SK-N-SH (cell line): ENCODE data around the gene ATP2C1. TPM values are rescaled to one million over a fixed set of nuclear protein-coding genes. Genes with fewer than 3 reads are reported as not detected.

Source experiments
- CTCF ChIA-PET: fragments of 300-600, 350-600 bp; formaldehyde crosslinking; extraction: SDS; loops from one replicate; lab custom pipeline; 2021; lab: Yijun Ruan, JAX
- POLR2A ChIA-PET: fragments of 350-600 bp; sonication (Branson Sonifier 250); formaldehyde crosslinking; extraction: SDS; loops from one replicate; lab custom pipeline; 2020; ENCODE audit warnings: antibody characterized with exemption, inconsistent platforms; lab: Yijun Ruan, JAX
- DNase-seq: peaks from one replicate; pipeline ENCODE4 v3.0.0; 2012
- H2AFZ ChIP-seq: fragments of 200-600 bp; sonication (generic); 2 replicates; pipeline ENCODE4 v1.8.1; 2016; ENCODE audit warnings: antibody characterized with exemption, mild to moderate bottlenecking, low read depth
- H3F3A ChIP-seq: fragments of 200-600 bp; sonication (generic); replicated peaks from 2 replicates; pipeline ENCODE3; 2016; ENCODE audit warnings: antibody characterized with exemption, mild to moderate bottlenecking; ENCODE audit not compliant: insufficient read depth
- H3K27ac ChIP-seq, 2 experiments: fragments of 200-500 bp in 1 of 2; fragments of 200-600 bp in 1 of 2; sonication (Bioruptor generic) in 1 of 2; sonication (generic), shearing (Covaris generic) in 1 of 2; 2 replicates each; pipeline versions ENCODE4 v1.5.1 to v1.6.1; 2014 to 2016; ENCODE audit warnings: low read depth in 2 of 2, inconsistent platforms in 1 of 2, low read length in 1 of 2, mild to moderate bottlenecking in 1 of 2, mixed read lengths in 1 of 2
- H3K27me3 ChIP-seq: fragments of 200-600 bp; sonication (generic), shearing (Covaris generic); 2 replicates; pipeline ENCODE4 v1.6.1; 2016; ENCODE audit warnings: mixed run types; ENCODE audit not compliant: insufficient read depth
- H3K36me3 ChIP-seq, 2 experiments: fragments of 200-500 bp in 1 of 2; fragments of 200-600 bp in 1 of 2; sonication (Bioruptor generic) in 1 of 2; sonication (generic) in 1 of 2; replicated peaks in 1 of 2; 2 replicates each; pipeline versions ENCODE3 to v1.5.1; 2014 to 2016; ENCODE audit warnings: low read length in 1 of 2, mild to moderate bottlenecking in 1 of 2; ENCODE audit not compliant: insufficient read depth in 2 of 2, control insufficient read depth in 1 of 2
- H3K4me1 ChIP-seq, 2 experiments: fragments of 200-500 bp in 1 of 2; fragments of 200-600 bp in 1 of 2; sonication (Bioruptor generic) in 1 of 2; sonication (generic), shearing (Covaris generic) in 1 of 2; 2 replicates each; pipeline versions ENCODE4 v1.5.1 to v1.6.1; 2014 to 2016; ENCODE audit warnings: low read depth in 1 of 2, low read length in 1 of 2, mixed run types in 1 of 2; ENCODE audit not compliant: insufficient read depth in 2 of 2, control insufficient read depth in 1 of 2
- H3K4me2 ChIP-seq: fragments of 200-600 bp; sonication (generic), shearing (Covaris generic); 2 replicates; pipeline ENCODE4 v1.6.1; 2017; ENCODE audit warnings: mixed run types
- H3K4me3 ChIP-seq, 2 experiments: fragments of 200-500 bp in 1 of 2; fragments of 200-600 bp in 1 of 2; sonication (Bioruptor generic) in 1 of 2; sonication (generic), shearing (Covaris generic) in 1 of 2; 2 replicates each; pipeline versions ENCODE4 v1.5.1 to v1.8.1; 2014 to 2016; ENCODE audit warnings: low read depth in 2 of 2, inconsistent platforms in 1 of 2, low read length in 1 of 2, mild to moderate bottlenecking in 1 of 2, mixed read lengths in 1 of 2, moderate library complexity in 1 of 2
- H3K79me2 ChIP-seq: fragments of 200-600 bp; sonication (generic); 2 replicates; pipeline ENCODE4 v1.8.1; 2017; ENCODE audit warnings: mild to moderate bottlenecking; ENCODE audit not compliant: insufficient read depth
- H3K9ac ChIP-seq: fragments of 200-600 bp; sonication (generic); 2 replicates; pipeline ENCODE4 v1.6.1; 2017; ENCODE audit warnings: mixed run types
- H3K9me2 ChIP-seq: fragments of 200-600 bp; sonication (generic); 2 replicates; pipeline ENCODE4 v1.6.1; 2017; ENCODE audit warnings: mixed run types
- H3K9me3 ChIP-seq: fragments of 200-600 bp; sonication (generic); 2 replicates; pipeline ENCODE4 v1.6.1; 2017; ENCODE audit warnings: mixed run types, mild to moderate bottlenecking, moderate library complexity
- H4K20me1 ChIP-seq: fragments of 200-600 bp; sonication (generic); 2 replicates; pipeline ENCODE4 v1.6.1; 2017; ENCODE audit warnings: mild to moderate bottlenecking, mixed run types; ENCODE audit not compliant: insufficient read depth
- FOSL2 ChIP-seq: IDR thresholded peaks from 2 replicates; pipeline ENCODE4 v1.4.0; 2012; ENCODE audit warnings: low read depth, mild to moderate bottlenecking, moderate library complexity, borderline replicate concordance
- FOXM1 ChIP-seq: IDR thresholded peaks from 2 replicates; pipeline ENCODE4 v1.4.0; 2012; ENCODE audit warnings: low read depth, mild to moderate bottlenecking
- MXI1 ChIP-seq: IDR thresholded peaks from 2 replicates; pipeline ENCODE4 v1.6.1; 2012; ENCODE audit warnings: mild to moderate bottlenecking, low read depth, low read length, improper control_type of control experiment
- NFIC ChIP-seq: IDR thresholded peaks from 2 replicates; pipeline ENCODE4 v1.4.0; 2012; ENCODE audit warnings: borderline replicate concordance
- PBX3 ChIP-seq: IDR thresholded peaks from 2 replicates; pipeline ENCODE4; 2012
- RCOR1 ChIP-seq: fragments of 150-350 bp; IDR thresholded peaks from 2 replicates; pipeline ENCODE4 v1.6.1; 2017; ENCODE audit warnings: antibody characterized with exemption, low read length
- SIN3A ChIP-seq: IDR thresholded peaks from 2 replicates; pipeline ENCODE4 v1.6.1; 2012; ENCODE audit warnings: low read depth, mild to moderate bottlenecking, low read length, moderate library complexity, borderline replicate concordance
- TAF1 ChIP-seq: IDR thresholded peaks from 2 replicates; pipeline ENCODE4 v1.6.1; 2012; ENCODE audit warnings: low read depth, mild to moderate bottlenecking, low read length, moderate library complexity, borderline replicate concordance
- TCF12 ChIP-seq: IDR thresholded peaks from 2 replicates; pipeline ENCODE4 v1.4.0; 2012
- WGBS: methylation state at CpG from one replicate; pipeline ENCODE4 v1.1.6; 2017; ENCODE audit warnings: low lambda C conversion rate; 5-methylcytosine and 5-hydroxymethylcytosine counted together
- polyA plus RNA-seq, 3 experiments: library from polyadenylated mRNA; depleted of rRNA; stranded (reverse); fragments of >200 nt; gene quantifications; 2 replicates each; pipeline ENCODE4 v1.2.3, GENCODE V29; 2012
- TF ChIP-seq, protein P1 (sequence below): IDR thresholded peaks from 2 replicates; pipeline ENCODE4 v1.4.0; 2012; ENCODE audit warnings: low read depth, borderline replicate concordance
- TF ChIP-seq, protein P2 (sequence below): IDR thresholded peaks from 2 replicates; pipeline ENCODE4 v1.4.0; 2012; ENCODE audit warnings: low read depth, borderline replicate concordance
- TF ChIP-seq, protein P3 (sequence below): IDR thresholded peaks from 2 replicates; pipeline ENCODE4 v1.4.0; 2012; ENCODE audit warnings: low read depth

Gene ATP2C1
- polyA plus RNA-seq, 1 of the 3 experiments (the other 2 are of a cell fraction), result 35.6 TPM

DNA sequence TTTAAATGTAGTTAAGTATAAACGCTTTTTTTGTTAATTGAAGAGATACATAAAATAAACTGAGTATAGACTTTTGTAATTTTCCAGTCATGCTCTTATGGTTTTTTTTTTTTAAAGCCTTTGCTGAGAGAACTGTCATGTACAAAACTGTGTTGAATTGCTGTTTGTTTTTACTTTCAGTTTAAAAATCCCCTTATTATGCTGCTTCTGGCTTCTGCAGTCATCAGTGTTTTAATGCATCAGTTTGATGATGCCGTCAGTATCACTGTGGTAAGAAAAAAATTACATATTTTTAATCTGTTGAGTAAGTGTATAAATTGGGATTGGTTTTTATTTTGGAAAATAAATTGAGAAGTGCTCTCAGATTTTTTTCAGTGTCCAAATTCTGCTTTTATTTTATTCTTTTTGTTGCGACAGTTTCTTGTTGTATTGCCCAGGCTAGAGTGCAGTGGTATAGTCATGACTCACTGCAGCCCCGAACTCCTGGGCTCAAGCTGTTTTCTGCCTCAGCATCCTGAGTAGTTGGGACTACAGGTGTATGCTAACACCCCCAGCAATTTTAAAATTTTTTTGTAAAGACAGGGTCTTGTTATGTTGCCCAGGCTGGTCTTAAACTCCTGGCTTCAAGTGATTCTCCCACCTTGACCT, 40.7 kb downstream of the ATP2C1 start:
- TF ChIP-seq, protein P1, sequence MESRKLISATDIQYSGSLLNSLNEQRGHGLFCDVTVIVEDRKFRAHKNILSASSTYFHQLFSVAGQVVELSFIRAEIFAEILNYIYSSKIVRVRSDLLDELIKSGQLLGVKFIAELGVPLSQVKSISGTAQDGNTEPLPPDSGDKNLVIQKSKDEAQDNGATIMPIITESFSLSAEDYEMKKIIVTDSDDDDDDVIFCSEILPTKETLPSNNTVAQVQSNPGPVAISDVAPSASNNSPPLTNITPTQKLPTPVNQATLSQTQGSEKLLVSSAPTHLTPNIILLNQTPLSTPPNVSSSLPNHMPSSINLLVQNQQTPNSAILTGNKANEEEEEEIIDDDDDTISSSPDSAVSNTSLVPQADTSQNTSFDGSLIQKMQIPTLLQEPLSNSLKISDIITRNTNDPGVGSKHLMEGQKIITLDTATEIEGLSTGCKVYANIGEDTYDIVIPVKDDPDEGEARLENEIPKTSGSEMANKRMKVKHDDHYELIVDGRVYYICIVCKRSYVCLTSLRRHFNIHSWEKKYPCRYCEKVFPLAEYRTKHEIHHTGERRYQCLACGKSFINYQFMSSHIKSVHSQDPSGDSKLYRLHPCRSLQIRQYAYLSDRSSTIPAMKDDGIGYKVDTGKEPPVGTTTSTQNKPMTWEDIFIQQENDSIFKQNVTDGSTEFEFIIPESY, result no peak
- TF ChIP-seq TAF1 (no peak), TCF12 (no peak), RCOR1 (no peak), NFIC (no peak), SIN3A (no peak), MXI1 (no peak), FOXM1 (no peak)
- TF ChIP-seq, protein P2, sequence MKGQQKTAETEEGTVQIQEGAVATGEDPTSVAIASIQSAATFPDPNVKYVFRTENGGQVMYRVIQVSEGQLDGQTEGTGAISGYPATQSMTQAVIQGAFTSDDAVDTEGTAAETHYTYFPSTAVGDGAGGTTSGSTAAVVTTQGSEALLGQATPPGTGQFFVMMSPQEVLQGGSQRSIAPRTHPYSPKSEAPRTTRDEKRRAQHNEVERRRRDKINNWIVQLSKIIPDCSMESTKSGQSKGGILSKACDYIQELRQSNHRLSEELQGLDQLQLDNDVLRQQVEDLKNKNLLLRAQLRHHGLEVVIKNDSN, result no peak
- TF ChIP-seq, protein P3, sequence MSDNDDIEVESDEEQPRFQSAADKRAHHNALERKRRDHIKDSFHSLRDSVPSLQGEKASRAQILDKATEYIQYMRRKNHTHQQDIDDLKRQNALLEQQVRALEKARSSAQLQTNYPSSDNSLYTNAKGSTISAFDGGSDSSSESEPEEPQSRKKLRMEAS, result no peak
- 0 out of 4 replicates have a peak overlapping the region, but pooled peaks of 1 of the 2 experiments have one; percentile 6 for H3K27ac ChIP-seq
- DNase-seq, result no peak
- H3K4me2 ChIP-seq, result peak overlapping the region; percentile 7; the same call in 1 of the 2 replicates
- no peaks in the 10 kb centered on the region for H4K20me1 ChIP-seq
- H3F3A ChIP-seq, result no peaks in the 10 kb centered on the region
- 93% methylated on average over 4 of the region's 4 CpGs for WGBS
- H3K9ac ChIP-seq, result no peak overlapping the region
- no peak overlapping the region for H2AFZ ChIP-seq
- H3K27me3 ChIP-seq, result no peaks in the 10 kb centered on the region
- CTCF ChIA-PET, result interaction anchor here (0.7 to 1.7 kb wide), 4 partner anchors 10 to 43 kb away, joined by 3 to 6 read pairs (median 4); partner anchors contain the start of gene ATP2C1
- POLR2A ChIA-PET, result no interaction called here
- H3K9me3 ChIP-seq, result no peaks in the 10 kb centered on the region
- H3K79me2 ChIP-seq, result peaks cover 24% of the 10 kb centered on the region
- peaks cover 6% of the 10 kb centered on the region in 2 experiments; a peak in 3 of 4 replicates for H3K4me1 ChIP-seq
- no peak overlapping the region for H3K4me3 ChIP-seq
- peaks cover 40 to 42% of the 10 kb centered on the region in 2 experiments for H3K36me3 ChIP-seq
- no peaks in the 10 kb centered on the region for H3K9me2 ChIP-seq

DNA sequence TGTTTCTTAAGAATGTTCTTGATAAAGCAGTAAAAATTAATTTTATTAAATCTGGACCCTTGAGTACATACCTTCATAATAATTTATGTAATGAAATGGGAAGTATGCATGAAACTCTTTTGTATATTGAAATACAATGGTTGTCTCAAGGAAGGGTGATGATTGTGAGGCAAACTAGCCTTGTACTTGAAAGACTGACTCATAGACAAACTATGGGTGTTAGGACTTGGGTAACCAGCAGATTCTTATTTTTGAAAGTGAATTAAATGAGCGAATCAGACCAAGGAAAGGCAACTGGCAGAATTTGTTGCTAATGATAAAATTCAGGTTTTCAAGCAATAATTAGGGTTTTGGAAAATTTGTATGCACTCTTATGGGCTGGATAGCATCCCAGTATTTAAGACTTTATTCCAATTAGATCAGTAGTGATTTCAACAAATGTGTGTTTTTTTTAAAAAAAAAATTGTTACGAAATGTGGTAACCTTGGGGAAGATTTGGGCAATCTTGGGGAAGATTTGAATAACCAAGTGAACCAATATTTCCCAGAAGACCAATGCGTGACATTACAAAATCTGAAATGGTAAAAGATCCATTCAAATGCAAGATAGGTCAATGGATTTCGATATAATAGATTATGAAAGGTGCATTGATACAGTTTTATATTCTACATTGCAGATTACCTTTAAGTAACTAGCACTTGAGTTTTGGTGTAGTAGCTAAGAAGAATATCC, 42.0 kb downstream of the ATP2C1 start:
- Histone ChIP-seq H3K27me3 (no peaks in the 10 kb centered on the region), H3F3A (no peaks in the 10 kb centered on the region), H3K4me1 (peaks cover 0 to 6% of the 10 kb centered on the region in 2 experiments; a peak in 2 of 4 replicates), H3K4me3 (no peak overlapping the region), H3K9ac (no peak overlapping the region), H3K9me3 (no peaks in the 10 kb centered on the region), H4K20me1 (no peaks in the 10 kb centered on the region), H3K9me2 (no peaks in the 10 kb centered on the region), H3K79me2 (peaks cover 11% of the 10 kb centered on the region), H3K27ac (no peak overlapping the region), H2AFZ (no peak overlapping the region), H3K36me3 (peaks cover 46% of the 10 kb centered on the region in 2 experiments), H3K4me2 (no peak overlapping the region)
- no peak for DNase-seq
- 97% methylated on average over 4 of the region's 4 CpGs for whole genome bisulfite sequencing
- TF ChIP-seq PBX3 (no peak), FOSL2 (peak; percentile 23; the same call in 1 of the 2 replicates)
- ChIA-PET CTCF (interaction anchor here (0.7 kb wide), 1 partner anchor 40 kb away, joined by 3 read pairs; no protein-coding TSS in a partner anchor), POLR2A (no interaction called here)
